Measurements from ENCODE around the gene NTSR1. TPM values are rescaled to one million over a fixed set of nuclear protein-coding genes. Genes with fewer than 3 reads are reported as not detected.

NTSR1 gene
- total RNA-seq, 2 experiments from 2014 or later, result 0.55 to 0.56 TPM

DNA sequence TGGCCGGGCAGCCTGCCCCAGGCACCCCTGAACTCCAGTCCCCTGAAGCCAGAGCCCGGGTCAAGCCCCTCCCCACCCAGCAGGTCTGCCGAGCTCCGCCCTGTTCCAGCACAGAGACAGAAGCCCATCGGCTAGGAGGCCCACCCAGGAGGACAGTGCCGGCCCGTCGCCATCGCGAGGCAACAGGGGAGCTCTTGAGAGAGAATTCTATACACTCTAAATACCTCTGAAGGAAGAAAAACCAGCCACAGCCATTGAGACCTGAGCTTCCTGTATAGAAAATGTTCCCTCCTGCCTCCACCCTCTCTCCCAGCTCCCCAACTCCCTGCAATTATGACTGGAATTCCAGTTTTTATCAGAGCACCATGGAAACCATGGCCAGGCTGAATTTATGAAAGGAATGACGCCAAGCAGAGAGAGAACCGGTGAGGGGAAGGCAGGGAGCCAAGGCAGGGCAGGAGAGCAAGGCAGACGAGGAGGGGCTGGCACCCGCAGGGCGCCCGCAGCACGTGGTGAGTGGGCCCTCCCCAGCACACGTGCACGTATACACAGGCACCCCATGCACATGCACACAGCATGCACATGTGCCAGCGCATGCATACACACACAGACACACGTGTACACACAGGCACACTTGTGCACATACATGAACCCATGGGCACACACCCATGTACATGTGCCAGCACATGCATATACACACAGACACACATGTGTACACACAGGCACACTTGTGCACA, 60.1 kb downstream of the NTSR1 start:
- intact Hi-C loops (cut with DNase I, micrococcal nuclease), result no loop called here
- H3K27me3 ChIP-seq (ENCODE audit: control insufficient read depth in 1 of 2, insufficient read depth in 2 of 2, low read length in 2 of 2), result no peaks in the 10 kb centered on the region
- no peak for ATAC-seq (ENCODE audit: poor library complexity)
- ChIA-PET POLR2A (no interaction called here), CTCF (no interaction called here)
- H3K9me3 ChIP-seq (ENCODE audit: control insufficient read depth in 1 of 2, insufficient read depth in 1 of 2, low read length in 2 of 2), result no peaks in the 10 kb centered on the region
- no peak overlapping the region for H3K27ac Mint-ChIP-seq
- no peak overlapping the region for H3K27ac ChIP-seq (ENCODE audit: low read depth in 1 of 2, low read length in 2 of 2)
- no peak overlapping the region for H3K4me3 ChIP-seq (ENCODE audit: low read length)
- no peak for DNase-seq
- TF ChIP-seq, protein P1, sequence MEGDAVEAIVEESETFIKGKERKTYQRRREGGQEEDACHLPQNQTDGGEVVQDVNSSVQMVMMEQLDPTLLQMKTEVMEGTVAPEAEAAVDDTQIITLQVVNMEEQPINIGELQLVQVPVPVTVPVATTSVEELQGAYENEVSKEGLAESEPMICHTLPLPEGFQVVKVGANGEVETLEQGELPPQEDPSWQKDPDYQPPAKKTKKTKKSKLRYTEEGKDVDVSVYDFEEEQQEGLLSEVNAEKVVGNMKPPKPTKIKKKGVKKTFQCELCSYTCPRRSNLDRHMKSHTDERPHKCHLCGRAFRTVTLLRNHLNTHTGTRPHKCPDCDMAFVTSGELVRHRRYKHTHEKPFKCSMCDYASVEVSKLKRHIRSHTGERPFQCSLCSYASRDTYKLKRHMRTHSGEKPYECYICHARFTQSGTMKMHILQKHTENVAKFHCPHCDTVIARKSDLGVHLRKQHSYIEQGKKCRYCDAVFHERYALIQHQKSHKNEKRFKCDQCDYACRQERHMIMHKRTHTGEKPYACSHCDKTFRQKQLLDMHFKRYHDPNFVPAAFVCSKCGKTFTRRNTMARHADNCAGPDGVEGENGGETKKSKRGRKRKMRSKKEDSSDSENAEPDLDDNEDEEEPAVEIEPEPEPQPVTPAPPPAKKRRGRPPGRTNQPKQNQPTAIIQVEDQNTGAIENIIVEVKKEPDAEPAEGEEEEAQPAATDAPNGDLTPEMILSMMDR (IDR thresholded peaks at IDR 0.05), result no peak
- H3K9me3 Mint-ChIP-seq, result no peaks in the 10 kb centered on the region
- peaks cover 30% of the 10 kb centered on the region for H3K4me1 ChIP-seq (ENCODE audit: insufficient read depth, low read length)
- no peaks in the 10 kb centered on the region for H3K27me3 Mint-ChIP-seq
- no peak overlapping the region for H3K4me3 Mint-ChIP-seq
- no peaks in the 10 kb centered on the region for H3K36me3 Mint-ChIP-seq (ENCODE audit: low read depth)
- H3K4me1 Mint-ChIP-seq (ENCODE audit: low read depth), result peaks cover 40% of the 10 kb centered on the region
- H3K36me3 ChIP-seq (ENCODE audit: insufficient read depth, low read length), result no peaks in the 10 kb centered on the region

DNA sequence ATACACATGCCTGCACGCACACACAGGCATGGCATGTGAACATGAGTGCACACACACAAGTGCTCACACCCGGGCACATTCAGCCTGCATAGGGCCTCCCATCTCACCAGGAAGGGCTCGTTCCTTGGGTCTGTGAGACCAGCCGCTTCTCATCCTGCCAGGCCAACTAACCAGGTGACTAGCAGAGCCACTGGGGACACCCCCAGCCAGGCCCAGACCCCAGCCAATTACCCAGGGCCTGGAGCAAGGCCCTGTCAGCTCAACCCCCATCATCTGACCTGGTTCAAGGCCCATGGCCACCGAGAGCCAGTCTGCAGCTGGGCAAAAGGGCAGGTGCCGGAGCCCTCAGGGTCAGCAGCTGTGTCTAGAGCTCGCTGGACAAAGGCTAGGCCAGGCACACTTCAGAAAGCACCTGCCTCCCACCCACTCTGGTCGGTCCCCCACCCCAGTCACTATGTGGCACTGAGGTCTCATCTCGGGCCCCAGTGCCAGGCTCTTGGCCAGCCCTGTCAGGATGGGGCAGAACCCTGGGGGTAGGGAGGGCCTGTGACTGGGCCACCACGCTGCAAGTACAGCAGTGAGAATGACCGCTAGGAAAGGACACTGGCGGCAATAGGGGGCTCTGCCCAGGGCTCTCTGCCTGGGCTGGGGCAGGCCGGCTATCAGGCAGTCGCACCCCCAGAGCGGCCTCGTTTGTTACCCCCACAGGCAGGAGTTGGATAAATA, 60.9 kb downstream of the NTSR1 start:
- Histone ChIP-seq H3K36me3 (ENCODE audit: insufficient read depth, low read length) (no peaks in the 10 kb centered on the region), H3K9me3 (ENCODE audit: control insufficient read depth in 1 of 2, insufficient read depth in 1 of 2, low read length in 2 of 2) (no peaks in the 10 kb centered on the region), H3K27me3 (ENCODE audit: control insufficient read depth in 1 of 2, insufficient read depth in 2 of 2, low read length in 2 of 2) (no peaks in the 10 kb centered on the region), H3K4me1 (ENCODE audit: insufficient read depth, low read length) (peaks cover 38% of the 10 kb centered on the region), H3K27ac (ENCODE audit: low read depth in 1 of 2, low read length in 2 of 2) (no peak overlapping the region), H3K4me3 (ENCODE audit: low read length) (no peak overlapping the region)
- intact Hi-C loops (cut with DNase I, micrococcal nuclease), result no loop called here
- no peaks in the 10 kb centered on the region for H3K9me3 Mint-ChIP-seq
- ATAC-seq (ENCODE audit: poor library complexity) (no peak), DNase-seq (no peak)
- CTCF ChIA-PET, result no interaction called here
- H3K27me3 Mint-ChIP-seq, result no peaks in the 10 kb centered on the region
- POLR2A ChIA-PET, result no interaction called here
- no peak overlapping the region for H3K4me3 Mint-ChIP-seq
- TF ChIP-seq, protein P1 (IDR thresholded peaks at IDR 0.05), result no peak
- H3K4me1 Mint-ChIP-seq (ENCODE audit: low read depth), result peaks cover 48% of the 10 kb centered on the region
- H3K27ac Mint-ChIP-seq, result no peak overlapping the region
- H3K36me3 Mint-ChIP-seq (ENCODE audit: low read depth), result no peaks in the 10 kb centered on the region

DNA sequence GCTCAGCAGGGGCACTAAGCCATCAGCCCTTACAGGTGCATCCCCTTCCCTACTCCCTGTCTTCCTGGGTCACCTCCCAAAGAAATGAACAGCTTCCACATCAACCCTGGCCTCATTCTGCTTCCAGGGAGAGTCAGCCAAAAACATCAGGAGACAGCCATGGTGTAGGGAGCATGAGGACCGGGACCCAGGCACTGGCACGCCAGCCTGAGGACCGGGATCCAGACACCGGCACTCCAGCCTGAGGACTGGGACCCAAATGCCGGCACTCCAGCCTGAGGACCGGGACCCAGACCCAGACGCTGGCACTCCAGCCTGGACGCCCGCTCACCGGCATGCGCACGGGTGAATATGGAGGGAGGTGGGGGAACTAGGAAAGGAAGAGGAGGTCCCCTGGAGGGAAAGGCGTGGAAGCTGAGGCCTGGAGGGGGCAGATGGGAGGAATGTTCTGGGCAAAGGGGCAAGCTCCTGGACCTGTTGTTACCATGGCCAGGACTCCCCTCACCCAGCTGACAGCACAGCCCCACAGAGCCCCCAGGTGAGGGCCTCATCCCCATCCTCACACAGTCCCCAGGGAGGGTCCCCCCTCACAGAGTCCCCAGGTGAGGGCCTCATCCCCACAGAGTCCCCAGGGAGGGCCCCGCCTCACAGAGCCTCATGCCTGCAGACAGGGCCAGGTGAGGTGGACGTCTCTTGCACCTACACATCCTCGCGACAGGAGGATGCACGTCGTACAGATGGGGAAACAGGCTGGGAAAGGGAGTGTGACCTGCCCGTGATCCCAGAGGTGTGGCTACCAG, 61.7 kb downstream of the NTSR1 start:
- POLR2A ChIA-PET, result no interaction called here
- no peak for ATAC-seq (ENCODE audit: poor library complexity)

More for the DNA sequence above, 61.7 kb downstream of the NTSR1 start:
- H3K4me3 ChIP-seq (ENCODE audit: low read length), result no peak overlapping the region
- no peaks in the 10 kb centered on the region for H3K27me3 ChIP-seq (ENCODE audit: control insufficient read depth in 1 of 2, insufficient read depth in 2 of 2, low read length in 2 of 2)
- H3K36me3 Mint-ChIP-seq (ENCODE audit: low read depth), result no peaks in the 10 kb centered on the region
- H3K36me3 ChIP-seq (ENCODE audit: insufficient read depth, low read length), result no peaks in the 10 kb centered on the region
- DNase-seq, result no peak
- H3K27me3 Mint-ChIP-seq, result no peaks in the 10 kb centered on the region
- no peak overlapping the region for H3K27ac Mint-ChIP-seq
- peaks cover 46% of the 10 kb centered on the region for H3K4me1 ChIP-seq (ENCODE audit: insufficient read depth, low read length)
- TF ChIP-seq, protein P1 (IDR thresholded peaks at IDR 0.05), result no peak
- H3K4me1 Mint-ChIP-seq (ENCODE audit: low read depth), result peaks cover 56% of the 10 kb centered on the region
- intact Hi-C loops (cut with DNase I, micrococcal nuclease), result no loop called here
- no peak overlapping the region for H3K4me3 Mint-ChIP-seq
- no peak overlapping the region for H3K27ac ChIP-seq (ENCODE audit: low read depth in 1 of 2, low read length in 2 of 2)
- CTCF ChIA-PET, result no interaction called here
- H3K9me3 ChIP-seq (ENCODE audit: control insufficient read depth in 1 of 2, insufficient read depth in 1 of 2, low read length in 2 of 2), result no peaks in the 10 kb centered on the region
- H3K9me3 Mint-ChIP-seq, result no peaks in the 10 kb centered on the region

Data from CD4-positive, alpha-beta T cell (primary cell).